NCI-H510A treated with DMSO at 0.1 percent for 48 hours (cell line): Measurements from ENCODE around the gene ADAM8.

Experiments
- DNase-seq: peaks from one replicate; lab custom pipeline; 2025; lab: John Stamatoyannopoulos, UW

ADAM8 gene

GRCh38 chr10:133212853-133213494, 63.7 kb downstream of the ADAM8 start:
- DNase-seq: no peak
